ENCODE results near the gene FARP1.
"Not testable (repeated sequence)": the region's sequence is repeated elsewhere in the genome, so short reads cannot be mapped to it uniquely, and the experiment has no call there.

Gene FARP1

GRCh38 chr13:98263841-98264240 lies 120.9 kb downstream of the FARP1 start:
- DNase-seq (ENCODE audit: low read depth in 2 of 2), result no peak

- DNase-seq (ENCODE audit: low read depth in 2 of 2), result no peak
Observed at GRCh38 chr13:98264877-98265276, 122.0 kb downstream of the FARP1 start.

- no peak for DNase-seq (ENCODE audit: low read depth in 2 of 2)
Observed at GRCh38 chr13:98265692-98266551, 123.0 kb downstream of the FARP1 start.

- DNase-seq (ENCODE audit: low read depth in 2 of 2), result no peak
Observed at GRCh38 chr13:98267080-98267912, 124.4 kb downstream of the FARP1 start.

- DNase-seq (ENCODE audit: low read depth in 2 of 2), result no peak
Observed at GRCh38 chr13:98269386-98269785, 126.5 kb downstream of the FARP1 start.

GRCh38 chr13:98270819-98271218 lies 127.9 kb downstream of the FARP1 start:
- DNase-seq (ENCODE audit: low read depth in 2 of 2), result no peak

- not testable (repeated sequence) for DNase-seq (ENCODE audit: low read depth in 2 of 2)
Observed at GRCh38 chr13:98271646-98272045, 128.8 kb downstream of the FARP1 start.

- no peak for DNase-seq (ENCODE audit: low read depth in 2 of 2)
Observed at GRCh38 chr13:98272549-98272948, 129.7 kb downstream of the FARP1 start.

- DNase-seq (ENCODE audit: low read depth in 2 of 2), result no peak
Observed at GRCh38 chr13:98273067-98273823, 130.4 kb downstream of the FARP1 start.

- no peak for DNase-seq (ENCODE audit: low read depth in 2 of 2)
Observed at GRCh38 chr13:98273824-98274742, 131.2 kb downstream of the FARP1 start.

- no peak for DNase-seq (ENCODE audit: low read depth in 2 of 2)
Observed at GRCh38 chr13:98274921-98275487, 132.1 kb downstream of the FARP1 start.

- DNase-seq (ENCODE audit: low read depth in 2 of 2), result no peak
Observed at GRCh38 chr13:98275681-98276171, 132.8 kb downstream of the FARP1 start.

- DNase-seq (ENCODE audit: low read depth in 2 of 2), result no peak
Observed at GRCh38 chr13:98276486-98276885, 133.6 kb downstream of the FARP1 start.

GRCh38 chr13:98278068-98278724 lies 135.3 kb downstream of the FARP1 start:
- no peak for DNase-seq (ENCODE audit: low read depth in 2 of 2)

GRCh38 chr13:98279473-98280175 lies 136.7 kb downstream of the FARP1 start:
- no peak for DNase-seq (ENCODE audit: low read depth in 2 of 2)

GRCh38 chr13:98280176-98280510 lies 137.2 kb downstream of the FARP1 start:
- DNase-seq (ENCODE audit: low read depth in 2 of 2), result no peak

GRCh38 chr13:98284679-98285078 lies 141.8 kb downstream of the FARP1 start:
- no peak for DNase-seq (ENCODE audit: low read depth in 2 of 2)

- no peak for DNase-seq (ENCODE audit: low read depth in 2 of 2)
Observed at GRCh38 chr13:98285317-98285716, 142.4 kb downstream of the FARP1 start.

GRCh38 chr13:98285852-98286594 lies 143.1 kb downstream of the FARP1 start:
- no peak for DNase-seq (ENCODE audit: low read depth in 2 of 2)

All from stimulated activated CD4-positive, alpha-beta T cell treated with anti-CD3 and anti-CD28 coated beads, Interleukin-12 subunit alpha, Interleukin-12 subunit beta, amount 100 ng/mL, for 24 hours (primary cell).